ENCODE results near the gene DMD.
A peak's percentile ranks its signal among the peaks of the same experiment; 100 is the strongest.

DMD gene

DNA sequence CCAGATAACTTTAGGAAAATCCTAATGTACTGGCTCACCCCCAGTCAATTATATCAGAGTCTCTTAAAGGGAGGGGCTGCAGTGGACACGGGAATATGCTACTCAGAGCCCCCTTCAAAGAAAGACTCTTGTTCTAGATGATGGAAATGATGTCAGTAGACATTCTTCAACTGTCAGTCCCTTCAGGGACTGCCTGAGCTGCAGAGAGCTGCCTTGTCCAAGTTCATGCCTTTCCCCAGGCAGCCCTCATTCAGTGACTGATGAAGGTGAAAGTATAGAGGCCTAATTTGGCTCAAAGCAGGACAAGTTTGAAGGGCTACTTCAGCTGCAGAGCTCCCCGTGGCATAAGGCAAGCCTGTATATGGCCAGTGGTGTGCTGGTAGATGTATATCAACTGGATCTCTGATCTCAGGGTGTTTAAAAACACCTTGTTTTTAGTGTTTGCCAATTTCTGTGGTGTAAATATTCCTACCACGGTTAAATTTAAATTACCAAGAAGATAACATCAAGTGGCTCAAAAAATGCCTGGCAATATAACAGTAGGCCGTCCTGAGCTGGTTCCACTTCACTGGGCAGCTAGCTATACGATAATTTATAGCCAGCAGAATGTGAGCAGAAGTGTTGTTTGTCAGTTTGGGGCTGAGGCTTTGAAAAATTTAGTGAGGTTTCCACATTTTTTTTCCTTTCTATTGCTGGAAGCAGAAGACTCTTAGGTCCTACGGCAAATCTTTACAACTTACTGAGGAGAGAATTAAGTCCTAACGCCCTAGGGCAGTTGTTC is 1390.7 kb downstream of the DMD start:
- no peak for DNase-seq

DNA sequence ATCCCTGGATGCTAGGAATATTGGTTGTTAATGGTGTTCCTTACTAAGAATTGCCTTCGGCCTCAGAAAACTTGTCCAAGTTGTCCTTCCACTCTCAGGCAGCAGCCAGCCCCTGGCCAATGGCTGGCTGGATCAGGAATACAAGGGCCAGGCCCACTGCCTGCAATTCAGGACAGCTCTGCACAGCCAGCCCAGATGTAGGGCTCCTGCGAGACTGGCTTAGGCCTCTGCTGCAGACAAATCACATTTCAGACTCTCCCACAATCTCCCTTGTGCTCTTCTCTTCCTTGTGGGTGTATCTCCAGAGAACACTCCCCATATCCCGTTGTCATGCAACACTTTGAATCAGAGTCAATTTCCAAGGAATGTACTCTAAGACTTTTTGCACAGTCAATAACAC is 1391.9 kb downstream of the DMD start:
- DNase-seq, result no peak

DNA sequence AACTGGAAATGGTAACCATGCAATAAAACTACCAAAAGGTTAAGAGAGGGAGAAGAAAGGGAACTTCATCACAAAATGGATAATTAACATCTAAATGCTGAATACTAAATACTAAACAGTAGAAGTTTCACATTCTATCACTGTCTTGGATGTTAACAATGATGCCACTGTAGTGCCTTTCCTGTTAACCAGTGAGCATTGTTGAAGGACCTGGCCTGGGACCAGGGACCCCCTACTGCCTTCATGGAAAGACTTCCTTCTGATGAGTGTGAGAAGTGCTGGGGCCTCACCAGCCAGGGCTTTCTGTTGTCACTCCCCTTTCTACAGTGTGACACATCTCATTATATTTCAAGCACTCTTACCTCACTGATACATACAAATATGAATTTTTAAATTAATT is 1400.2 kb downstream of the DMD start:
- no peak for DNase-seq

DNA sequence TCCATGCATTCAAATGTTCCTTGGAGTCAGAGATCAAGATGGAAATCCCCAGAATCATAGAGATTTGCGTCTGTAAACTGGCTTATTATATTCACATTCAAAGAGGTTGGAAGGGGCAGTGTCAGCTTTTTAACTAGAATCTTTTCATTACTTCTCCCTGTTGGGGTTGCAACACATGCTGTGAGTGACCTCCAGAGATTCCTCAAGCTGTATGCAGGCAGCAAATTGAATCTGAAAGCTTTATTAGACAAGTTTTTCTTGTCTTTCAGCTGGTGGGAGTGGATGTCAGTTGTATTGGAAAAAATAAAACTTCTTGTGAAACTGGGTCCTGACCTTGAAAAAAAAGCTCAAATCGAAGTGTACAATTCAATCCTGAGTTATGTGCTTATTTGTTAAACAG is 1403.0 kb downstream of the DMD start:
- DNase-seq, result no peak

DNA sequence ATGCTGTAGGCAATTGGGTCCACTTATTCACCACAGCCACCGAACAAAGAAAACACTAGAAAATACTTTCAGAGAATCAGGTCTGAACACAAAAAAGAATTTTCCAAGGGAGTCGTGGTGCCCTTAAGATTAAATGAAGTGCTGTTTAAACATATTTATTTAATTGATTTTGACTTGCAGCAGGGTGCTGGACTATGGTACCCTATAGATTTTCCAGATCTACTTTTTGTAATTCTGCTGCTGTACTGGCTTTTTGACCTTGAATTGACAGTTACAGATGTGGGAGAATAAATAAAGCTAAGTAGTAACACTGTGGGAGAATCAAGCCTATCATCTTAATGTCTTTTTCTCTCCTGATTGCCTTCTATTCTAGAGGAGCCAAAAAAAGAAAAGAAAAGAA is 1404.2 kb downstream of the DMD start:
- DNase-seq, result no peak

DNA sequence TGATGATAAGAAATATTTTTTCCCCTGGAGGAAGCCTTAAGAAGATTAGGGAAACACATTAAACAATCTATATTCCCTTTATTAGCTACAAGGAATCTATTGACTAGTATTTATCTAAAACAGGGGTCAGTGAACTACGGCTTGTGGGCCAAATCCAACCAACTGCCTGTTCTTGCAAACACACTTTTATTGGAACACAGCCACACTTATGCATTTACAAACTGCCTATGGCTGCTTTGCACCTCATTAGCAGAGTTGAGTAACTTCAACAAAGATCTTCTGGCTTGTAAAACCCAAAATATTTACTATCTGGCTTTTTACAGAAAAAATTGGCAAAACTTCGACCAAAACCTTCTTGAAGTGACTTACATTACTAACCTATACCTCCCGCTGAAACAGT is 1405.6 kb downstream of the DMD start:
- DNase-seq, result no peak

DNA sequence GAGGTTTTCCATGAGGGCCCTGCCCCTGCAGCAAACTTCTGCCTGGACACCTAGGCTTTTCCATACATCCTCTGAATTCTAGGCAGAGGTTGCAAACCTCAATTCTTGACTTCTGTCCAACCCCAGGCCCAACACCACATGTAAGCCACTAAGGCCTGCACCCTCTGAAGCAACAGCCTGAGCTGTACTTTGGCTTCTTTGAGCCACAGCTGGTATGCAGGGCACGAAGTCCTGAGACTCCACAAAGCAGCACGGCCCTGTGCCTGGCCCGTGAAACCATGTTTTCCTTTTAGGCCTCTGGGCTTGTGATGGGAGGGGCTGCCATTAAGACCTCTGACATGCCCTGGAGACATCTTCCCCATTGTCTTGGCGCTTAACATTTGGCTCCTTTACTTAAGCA is 1411.1 kb downstream of the DMD start:
- no peak for DNase-seq

DNA sequence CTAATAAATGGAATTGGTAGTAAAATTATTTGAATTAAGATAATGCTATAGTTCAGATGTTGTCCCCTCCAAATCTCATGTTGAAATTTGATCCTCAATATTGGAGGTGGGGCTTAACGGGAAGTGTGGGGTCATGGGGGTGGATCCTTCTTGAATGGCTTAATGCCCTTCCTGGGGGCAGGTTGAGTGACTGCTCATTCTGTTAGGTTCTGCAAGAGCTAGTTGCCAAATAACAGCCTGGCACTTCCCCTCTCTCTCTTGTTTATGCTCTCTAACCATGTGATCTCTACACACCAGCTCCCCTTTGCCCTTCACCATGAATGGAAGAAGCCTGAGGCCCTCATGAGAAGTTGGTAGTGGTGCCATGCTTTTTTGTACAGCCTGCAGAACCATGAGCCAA is 1414.7 kb downstream of the DMD start:
- DNase-seq, result no peak

DNA sequence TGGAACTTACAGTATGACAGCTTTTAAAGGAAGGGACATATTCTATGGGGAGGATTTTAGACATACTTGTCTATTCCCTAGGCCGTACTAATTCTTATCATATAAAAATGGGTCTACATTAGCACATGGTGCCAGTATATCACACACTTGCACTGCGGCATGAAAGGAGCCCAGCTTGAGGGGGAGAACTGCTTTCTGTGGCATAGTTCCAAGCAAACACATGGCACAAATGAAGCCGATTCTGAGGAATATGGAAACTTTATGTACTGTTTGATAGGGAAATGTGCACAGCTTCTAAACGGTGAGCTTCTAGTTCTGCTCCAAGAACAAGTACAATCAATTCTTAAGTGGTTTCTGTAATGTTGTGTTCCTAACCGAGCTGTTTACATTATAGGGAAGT is 1463.9 kb downstream of the DMD start:
- no peak for DNase-seq

DNA sequence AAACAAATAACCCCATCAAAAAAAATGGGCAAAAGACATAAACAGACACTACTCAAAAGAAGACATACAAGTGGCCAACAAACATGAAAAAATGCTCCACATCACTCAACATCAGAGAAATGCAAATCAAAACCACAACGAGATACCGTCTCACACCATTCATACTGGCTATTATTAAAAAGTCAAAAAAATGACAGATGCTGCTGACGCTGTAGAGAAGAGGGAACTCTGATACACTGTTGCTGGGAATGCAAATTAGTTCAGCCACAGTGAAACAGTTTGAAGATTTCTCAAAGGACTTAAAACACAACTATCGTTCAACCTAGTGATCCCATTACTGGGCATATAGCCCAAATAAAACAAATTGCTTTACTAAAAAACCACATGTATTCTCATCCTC is 1468.3 kb downstream of the DMD start:
- no peak for DNase-seq

DNA sequence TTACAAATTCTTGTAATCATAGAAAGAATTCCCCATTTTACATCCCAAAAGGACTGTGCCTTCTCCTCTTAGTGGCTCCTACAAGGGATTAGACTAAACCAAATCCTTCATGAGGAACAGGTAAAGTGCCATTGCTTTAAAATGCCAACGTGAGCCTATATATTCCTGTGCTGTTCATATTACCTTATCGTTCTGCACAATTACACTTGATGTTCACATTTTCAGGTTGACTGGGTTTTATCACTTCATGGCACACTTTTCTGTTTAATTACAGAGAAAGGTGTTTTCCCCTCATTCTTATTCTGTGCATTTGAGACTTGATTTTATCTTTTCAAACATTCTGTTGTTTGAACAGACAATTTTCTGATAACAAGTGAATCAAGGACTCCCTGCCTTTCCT is 1493.9 kb downstream of the DMD start:
- no peak for DNase-seq

DNA sequence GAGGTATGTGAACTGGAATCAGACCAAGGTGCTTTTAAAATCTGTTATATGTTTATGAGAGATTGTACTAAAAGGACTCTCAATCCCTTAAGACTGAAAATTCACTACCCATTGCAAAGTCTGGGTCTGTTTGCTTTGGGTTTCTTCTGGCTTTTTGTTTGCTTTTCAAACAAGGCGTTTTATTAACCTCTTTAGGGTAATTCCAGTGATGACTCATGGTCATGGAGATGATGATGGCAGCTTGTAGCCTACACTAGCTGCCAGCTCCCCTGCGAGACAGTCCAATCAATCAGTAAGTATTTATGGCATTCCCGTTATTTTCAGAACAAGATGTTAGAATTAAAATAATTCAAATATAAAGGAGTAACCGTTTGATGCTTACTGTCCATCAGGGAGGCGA is 1495.7 kb downstream of the DMD start:
- DNase-seq, result no peak

DNA sequence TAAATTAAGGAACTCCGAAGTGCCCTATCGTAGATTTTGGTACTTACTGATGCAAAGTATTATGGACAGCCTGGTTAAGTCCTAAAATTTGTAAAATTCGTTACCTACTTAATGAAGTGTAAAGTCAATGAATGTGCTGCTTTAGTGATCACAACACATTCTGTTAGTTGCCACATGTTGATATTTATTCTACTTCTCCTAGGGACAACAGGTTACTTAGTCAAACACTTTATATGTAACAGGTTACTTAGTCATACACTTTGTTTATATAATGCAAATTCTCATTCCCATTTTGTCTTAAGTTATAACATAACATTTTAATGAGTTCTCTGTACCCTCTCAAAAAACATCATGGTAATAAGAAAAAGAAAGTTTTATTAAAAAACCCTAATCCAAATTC is 1496.6 kb downstream of the DMD start:
- no peak for DNase-seq

DNA sequence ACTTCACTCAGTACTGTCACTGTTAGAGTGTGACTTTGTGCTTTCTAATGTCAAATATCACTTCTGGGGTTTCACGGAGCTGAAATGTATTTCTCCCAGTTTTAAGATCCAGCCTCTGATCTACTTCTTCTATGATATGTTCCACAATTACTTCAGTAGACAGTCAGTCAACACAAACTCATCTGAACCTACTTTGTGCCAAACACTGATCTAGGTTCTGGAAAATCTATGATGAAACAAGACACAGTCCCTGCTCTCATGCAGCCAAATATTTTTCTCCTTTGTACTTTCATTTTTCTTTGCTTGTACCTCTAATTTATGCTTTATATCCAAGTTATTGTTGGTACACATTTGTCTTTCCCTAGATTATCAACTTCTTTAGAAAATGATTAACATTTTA is 1498.2 kb downstream of the DMD start:
- no peak for DNase-seq

DNA sequence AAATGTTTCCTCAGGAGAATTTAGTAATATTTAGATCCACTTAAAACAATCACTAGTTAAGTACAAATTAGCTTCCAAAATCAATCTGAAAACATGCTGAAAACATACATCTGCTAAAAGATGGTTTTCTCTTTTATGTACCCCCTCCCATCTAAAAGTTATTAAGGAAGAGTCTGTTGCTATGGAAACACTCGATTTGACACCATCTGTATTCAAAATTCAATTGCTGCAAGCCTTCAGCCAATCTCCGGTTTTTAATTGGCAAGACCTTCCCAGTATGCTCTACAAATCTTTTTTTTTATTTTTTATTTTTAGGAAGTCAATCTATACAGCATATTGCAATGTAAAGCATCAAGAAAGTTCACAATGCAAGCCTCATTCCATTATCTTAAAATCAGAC is 1500.2 kb downstream of the DMD start:
- no peak for DNase-seq

DNA sequence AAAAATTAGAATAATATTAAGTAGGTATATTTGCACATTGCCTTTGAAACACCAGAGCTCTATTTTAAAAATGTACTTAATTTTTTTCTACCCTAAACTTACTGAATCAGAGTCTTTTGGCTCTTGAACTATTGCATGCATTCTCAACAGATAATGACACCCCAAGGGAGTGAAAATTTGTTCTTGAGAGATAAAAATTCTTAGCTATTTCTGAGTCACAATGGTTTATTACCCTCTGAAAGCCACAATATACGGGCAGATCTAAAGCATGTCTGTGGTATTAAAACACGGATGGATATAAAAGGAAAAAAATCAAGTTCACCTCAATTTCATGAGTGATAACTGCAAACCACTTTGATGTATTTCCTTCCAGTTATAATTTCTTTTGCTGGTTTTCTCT is 1503.2 kb downstream of the DMD start:
- DNase-seq, result peak; percentile 69

DNA sequence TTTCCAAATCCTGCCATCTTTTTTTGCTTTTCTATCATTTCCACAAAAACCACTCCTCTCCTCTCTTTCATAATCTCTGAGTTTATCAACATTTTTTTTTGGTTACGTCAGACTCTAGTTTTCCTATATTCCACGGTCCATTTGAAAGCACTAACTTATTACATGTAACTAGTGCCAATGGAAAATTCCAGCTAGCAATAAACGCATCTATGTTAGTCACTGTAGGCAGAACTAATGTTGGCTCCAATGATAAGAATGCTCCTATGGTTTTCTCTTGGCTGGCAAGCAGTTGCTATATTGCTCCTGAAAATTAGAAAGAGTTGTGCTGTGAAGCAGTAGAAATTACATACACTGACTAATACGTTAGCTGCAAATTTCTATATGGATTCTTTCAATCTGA is 1504.9 kb downstream of the DMD start:
- peak; percentile 66 for DNase-seq

DNA sequence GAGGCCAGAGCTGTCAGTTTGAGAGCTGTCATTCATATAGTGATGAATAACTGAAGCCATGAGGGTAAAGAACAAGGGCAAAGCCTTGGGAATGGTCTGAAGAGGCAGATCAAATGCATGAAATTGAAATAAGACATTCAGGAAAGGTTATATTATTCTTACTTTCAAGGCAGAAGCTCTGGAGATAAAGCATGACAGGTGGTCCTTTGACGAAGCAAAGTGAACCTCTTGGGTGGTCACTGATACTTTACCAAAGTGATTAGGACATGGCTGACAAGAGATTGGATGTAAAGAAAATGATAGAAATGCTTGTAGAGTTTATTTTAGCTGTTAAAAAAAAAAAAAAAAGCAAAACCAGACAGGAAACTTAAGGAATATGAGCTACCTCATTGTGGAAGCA is 1505.5 kb downstream of the DMD start:
- DNase-seq, result no peak

DNA sequence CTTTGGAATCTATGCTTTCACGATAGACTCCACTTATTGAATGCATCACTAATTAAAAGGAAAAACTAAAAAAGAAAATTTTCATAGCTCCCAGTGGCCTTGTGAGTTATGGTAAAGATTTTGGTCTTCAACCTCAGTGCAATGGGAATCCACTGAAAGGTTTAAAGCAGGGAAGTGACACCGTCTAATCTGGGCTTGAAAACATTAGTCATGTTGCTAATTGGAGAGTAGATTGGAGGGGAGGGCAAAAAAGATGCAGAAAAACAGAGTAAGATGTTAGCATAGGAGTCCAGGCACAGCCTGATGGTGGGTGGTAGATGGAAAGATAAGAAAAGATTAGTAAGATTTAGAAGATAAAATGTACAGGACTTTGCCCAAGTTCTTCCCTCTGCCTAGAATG is 1506.4 kb downstream of the DMD start:
- no peak for DNase-seq

DNA sequence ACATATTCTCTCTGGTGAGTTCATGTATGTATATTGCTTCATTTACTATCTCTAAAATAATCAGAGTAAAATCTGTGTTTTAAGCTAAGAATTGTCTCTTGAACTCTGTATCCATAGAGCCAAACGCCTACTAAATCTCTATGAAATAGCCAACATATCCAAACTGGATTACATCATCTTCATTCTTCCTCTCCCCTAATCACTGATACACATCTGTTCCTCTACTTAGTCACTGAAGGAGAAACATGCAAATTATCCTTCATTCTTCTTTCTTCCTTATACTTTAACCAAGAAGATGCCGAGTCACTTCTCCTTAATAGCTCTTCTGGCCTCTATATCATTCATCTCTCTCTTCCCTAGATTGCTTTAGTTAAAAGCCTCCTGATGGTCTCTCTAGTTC is 1509.1 kb downstream of the DMD start:
- DNase-seq, result peak; percentile 55

DNA sequence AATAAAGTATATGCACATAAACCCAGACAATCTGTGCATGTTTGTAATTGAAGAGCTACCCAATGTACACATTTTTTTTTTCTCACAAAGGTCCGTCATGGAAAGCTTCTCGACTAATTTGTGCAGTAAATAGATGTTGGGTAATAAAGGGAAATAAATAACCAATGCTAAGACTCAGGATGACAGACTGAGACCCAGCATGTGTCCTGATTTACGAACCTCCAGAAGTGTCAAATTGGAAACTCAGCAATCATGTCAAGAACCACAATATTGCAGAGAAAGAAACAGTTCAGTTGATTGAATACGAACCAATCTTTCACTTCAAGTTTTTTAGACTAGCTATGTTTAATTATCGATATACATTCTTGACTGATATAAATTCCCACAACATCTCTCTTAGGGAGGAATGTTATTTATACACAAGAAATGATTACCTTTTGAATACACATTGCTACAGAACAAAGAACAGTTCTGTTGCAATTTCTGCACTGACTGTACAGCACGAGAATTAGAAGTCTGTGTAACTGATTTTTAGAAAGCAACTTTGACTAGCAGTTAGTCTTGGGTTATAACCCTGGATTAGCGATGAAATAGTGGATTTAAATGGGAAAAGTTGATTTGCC is 1513.9 kb downstream of the DMD start:
- no peak for DNase-seq

DNA sequence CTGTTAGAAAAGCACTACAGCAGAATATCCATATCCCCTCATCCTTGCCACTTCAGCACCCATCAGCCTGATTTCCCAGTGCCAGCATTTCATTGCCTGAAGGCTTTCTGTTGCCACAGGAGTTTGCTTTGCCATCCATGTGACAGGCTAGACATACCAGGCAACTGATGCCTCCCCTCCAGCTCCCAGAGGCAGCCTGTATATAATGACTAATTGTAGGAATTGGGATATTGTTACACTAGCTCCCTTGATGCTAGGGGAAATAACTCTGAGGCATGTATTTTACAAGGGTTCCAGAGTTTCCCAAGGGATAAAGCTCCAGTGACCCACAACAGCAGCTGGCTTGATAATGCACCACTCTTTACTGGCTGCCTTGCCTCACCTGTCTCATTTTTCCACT is 1531.5 kb downstream of the DMD start:
- DNase-seq, result no peak

DNA sequence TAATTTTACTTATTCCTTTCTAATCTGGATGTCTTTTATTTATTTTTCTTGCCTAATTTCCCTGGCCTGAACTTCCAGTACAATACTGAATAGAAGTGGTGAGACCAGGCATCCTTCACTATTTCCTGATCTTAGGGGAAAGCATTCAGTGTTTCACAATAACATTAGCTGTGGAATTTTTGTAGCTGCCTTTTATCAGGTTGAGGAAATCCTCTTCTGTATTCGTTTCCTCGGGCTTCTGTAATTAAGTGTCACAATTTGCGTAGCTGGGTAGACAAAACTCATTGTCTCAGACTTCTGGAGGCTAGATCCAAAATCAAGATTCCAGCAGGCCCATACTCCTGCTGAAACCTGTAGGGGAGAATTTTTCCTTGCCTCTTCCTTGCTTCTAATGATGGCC is 1541.1 kb downstream of the DMD start:
- no peak for DNase-seq

DNA sequence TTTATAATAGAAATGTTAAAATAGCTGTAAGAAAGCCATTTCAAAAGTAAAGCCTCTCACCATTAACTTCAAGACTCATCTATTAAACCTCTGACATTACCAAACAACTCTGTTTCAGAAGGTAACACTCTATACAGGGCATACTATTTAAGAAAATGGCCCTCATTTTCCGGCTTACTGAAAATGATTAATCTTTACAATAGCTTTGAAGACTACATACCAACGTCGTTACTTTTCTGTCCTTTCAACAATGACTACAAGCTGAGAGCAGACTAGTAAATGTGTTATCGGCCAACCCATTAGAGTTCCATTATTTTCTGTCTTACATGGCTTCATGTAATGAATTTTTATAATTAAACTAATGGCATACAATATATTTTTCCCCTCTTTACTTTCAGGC is 1545.9 kb downstream of the DMD start:
- DNase-seq, result no peak

DNA sequence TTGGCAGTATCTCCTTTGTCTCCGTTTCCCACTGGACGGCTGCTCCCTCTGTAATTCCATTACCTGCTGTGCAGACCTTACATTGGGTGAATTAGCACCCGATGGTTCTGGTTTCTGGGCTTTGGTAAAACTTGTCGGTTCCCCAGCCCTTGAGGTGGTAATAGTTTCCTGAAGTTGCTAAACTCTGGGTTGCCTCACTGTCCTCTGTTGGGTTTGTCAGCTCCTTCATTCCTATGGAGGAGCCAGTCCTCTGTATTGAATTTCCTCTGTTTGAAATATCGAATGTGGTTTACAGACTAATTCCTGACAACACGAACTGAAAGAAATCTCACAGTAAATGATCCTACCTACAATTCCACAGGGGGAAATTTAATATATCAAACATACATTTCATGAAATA is 1548.2 kb downstream of the DMD start:
- no peak for DNase-seq
